WTC11 (cell line): ENCODE data around the gene TTC39A.

Experiments
- ATF3 ChIP-seq: sonication (generic); formaldehyde crosslinking; conservative IDR thresholded peaks from 2 replicates; pipeline ENCODE4 v1.8.1; 2022; ENCODE audit warnings: mild to moderate bottlenecking, missing genetic modification reagents
- CTCF ChIP-seq: fragments of 200-600 bp; IDR thresholded peaks from 2 replicates; pipeline ENCODE4 v1.8.0; 2022; ENCODE audit warnings: antibody characterized with exemption
- E2F1 ChIP-seq: sonication (generic); formaldehyde crosslinking; IDR thresholded peaks from 2 replicates; pipeline ENCODE4 v1.8.0; 2022; ENCODE audit warnings: mild to moderate bottlenecking, missing genetic modification reagents
- ETV6 ChIP-seq: sonication (generic); formaldehyde crosslinking; IDR thresholded peaks from 2 replicates; pipeline ENCODE4 v1.8.1; 2022; ENCODE audit warnings: mild to moderate bottlenecking, missing genetic modification reagents
- FOXK1 ChIP-seq: sonication (generic); formaldehyde crosslinking; IDR thresholded peaks from 2 replicates; pipeline ENCODE4 v1.8.0; 2022; ENCODE audit warnings: mild to moderate bottlenecking, moderate library complexity, missing genetic modification reagents
- HMGXB4 ChIP-seq: sonication (generic); formaldehyde crosslinking; IDR thresholded peaks from 2 replicates; pipeline ENCODE4 v1.8.1; 2023; ENCODE audit warnings: mild to moderate bottlenecking, moderate library complexity, missing genetic modification reagents
- SMAD3 ChIP-seq: sonication (generic); formaldehyde crosslinking; IDR thresholded peaks from 2 replicates; pipeline ENCODE4 v1.8.0; 2022; ENCODE audit warnings: missing genetic modification reagents, mild to moderate bottlenecking, borderline replicate concordance
- ZNF121 ChIP-seq: sonication (generic); formaldehyde crosslinking; IDR thresholded peaks from 2 replicates; pipeline ENCODE4 v1.8.0; 2023; ENCODE audit warnings: missing genetic modification reagents

GRCh38 chr1:51327386-51327785 lies 3.0 kb downstream of the TTC39A start:
- TF ChIP-seq SMAD3 (CRISPR knock-in tag) (no peak), HMGXB4 (no peak), ETV6 (CRISPR knock-in tag) (no peak), E2F1 (no peak), CTCF (no peak), FOXK1 (CRISPR knock-in tag) (no peak), ZNF121 (CRISPR knock-in tag) (no peak), ATF3 (CRISPR knock-in tag) (no peak)
